H9 (cell line): ENCODE measurements around the gene HCFC2. TPM values are rescaled to one million over a fixed set of nuclear protein-coding genes. Genes with fewer than 3 reads are reported as not detected.

Experiments used
- DNase-seq: peaks from one replicate; pipeline ENCODE4 v3.0.0-alpha.2; 2017
- H2AFZ ChIP-seq: one replicate; pipeline ENCODE4 v1.6.1; 2013; ENCODE audit warnings: mild to moderate bottlenecking, low read length, control low read depth, moderate library complexity
- H2AK5ac ChIP-seq: 2 replicates; pipeline ENCODE4 v1.6.1; 2013; ENCODE audit warnings: low read length, control low read depth, mixed read lengths; ENCODE audit not compliant: insufficient read length
- H2BK120ac ChIP-seq: one replicate; pipeline ENCODE4 v1.6.1; 2013; ENCODE audit warnings: low read depth, mild to moderate bottlenecking, low read length, control low read depth, inconsistent platforms; ENCODE audit not compliant: poor library complexity, severe bottlenecking
- H2BK12ac ChIP-seq: 2 replicates; pipeline ENCODE4 v1.6.1; 2013; ENCODE audit warnings: low read length, control low read depth, mixed read lengths, low read depth; ENCODE audit not compliant: insufficient read length
- H2BK15ac ChIP-seq: 2 replicates; pipeline ENCODE4 v1.6.1; 2013; ENCODE audit warnings: low read depth, low read length, control low read depth
- H2BK20ac ChIP-seq: one replicate; pipeline ENCODE4 v1.6.1; 2013; ENCODE audit warnings: low read depth, mild to moderate bottlenecking, low read length, control low read depth, inconsistent platforms; ENCODE audit not compliant: poor library complexity, severe bottlenecking
- H2BK5ac ChIP-seq: 2 replicates; pipeline ENCODE4 v1.6.1; 2013; ENCODE audit warnings: low read length, control low read depth, mixed read lengths; ENCODE audit not compliant: insufficient read length
- H3K14ac ChIP-seq: 2 replicates; pipeline ENCODE4 v1.6.1; 2013; ENCODE audit warnings: low read length, control low read depth; ENCODE audit not compliant: insufficient read depth
- H3K18ac ChIP-seq: 2 replicates; pipeline ENCODE4 v1.6.1; 2013; ENCODE audit warnings: low read depth, mild to moderate bottlenecking, mixed read lengths, low read length, control low read depth; ENCODE audit not compliant: insufficient read length
- H3K23ac ChIP-seq: 2 replicates; pipeline ENCODE4 v1.6.1; 2013; ENCODE audit warnings: low read length, control low read depth, mixed read lengths, low read depth; ENCODE audit not compliant: insufficient read length
- H3K23me2 ChIP-seq: 2 replicates; pipeline ENCODE4 v1.6.1; 2013; ENCODE audit warnings: low read depth, mild to moderate bottlenecking, mixed read lengths, low read length, control low read depth; ENCODE audit not compliant: insufficient read length, poor library complexity, severe bottlenecking
- H3K27ac ChIP-seq: 2 replicates; pipeline ENCODE4 v1.5.1; 2013; ENCODE audit warnings: low read length, control low read depth, mixed read lengths, low read depth; ENCODE audit not compliant: insufficient read length
- H3K27me3 ChIP-seq: 2 replicates; pipeline ENCODE4 v1.6.1; 2013; ENCODE audit warnings: low read length, control low read depth, inconsistent platforms; ENCODE audit not compliant: insufficient read depth
- H3K4ac ChIP-seq: 2 replicates; pipeline ENCODE4 v1.6.1; 2013; ENCODE audit warnings: low read depth, mild to moderate bottlenecking, control low read depth, inconsistent platforms, low read length, moderate library complexity
- H3K4me1 ChIP-seq: 2 replicates; pipeline ENCODE4 v1.6.1; 2013; ENCODE audit warnings: low read length, control low read depth, inconsistent platforms; ENCODE audit not compliant: insufficient read depth
- H3K4me2 ChIP-seq: 2 replicates; pipeline ENCODE4 v1.6.1; 2013; ENCODE audit warnings: low read length, control low read depth, mixed read lengths; ENCODE audit not compliant: insufficient read length, insufficient read depth
- H3K56ac ChIP-seq: 2 replicates; pipeline ENCODE4 v1.6.1; 2013; ENCODE audit warnings: low read depth, mild to moderate bottlenecking, mixed read lengths, low read length, control low read depth; ENCODE audit not compliant: insufficient read length
- H3K79me1 ChIP-seq: 2 replicates; pipeline ENCODE4 v1.6.1; 2013; ENCODE audit warnings: low read depth, mild to moderate bottlenecking, moderate library complexity, low read length, control low read depth, inconsistent platforms; ENCODE audit not compliant: insufficient read depth, poor library complexity, severe bottlenecking
- H3K79me2 ChIP-seq: 2 replicates; pipeline ENCODE4 v1.6.1; 2013; ENCODE audit warnings: low read length, control low read depth, inconsistent platforms; ENCODE audit not compliant: insufficient read depth
- H3K9ac ChIP-seq: 2 replicates; pipeline ENCODE4 v1.6.1; 2013; ENCODE audit warnings: low read length, control low read depth, mixed read lengths; ENCODE audit not compliant: insufficient read length; ENCODE audit errors: extremely low read depth
- H3K9me3 ChIP-seq: one replicate; pipeline ENCODE4 v1.6.1; 2013; ENCODE audit warnings: low read depth, low read length, inconsistent platforms; ENCODE audit not compliant: control insufficient read depth
- H3T11ph ChIP-seq: one replicate; pipeline ENCODE4 v1.6.1; 2013; ENCODE audit warnings: mild to moderate bottlenecking, low read length, control low read depth, inconsistent platforms
- H4K20me1 ChIP-seq: one replicate; pipeline ENCODE4 v1.6.1; 2013; ENCODE audit not compliant: control insufficient read depth, insufficient read length, insufficient read depth
- H4K5ac ChIP-seq: 2 replicates; pipeline ENCODE4 v1.6.1; 2013; ENCODE audit warnings: low read depth, mild to moderate bottlenecking, mixed read lengths, low read length, control low read depth; ENCODE audit not compliant: insufficient read length
- H4K8ac ChIP-seq: replicated peaks from 2 replicates; pipeline ENCODE4 v1.6.1; 2013; ENCODE audit warnings: low read length, control low read depth, mixed read lengths, low read depth; ENCODE audit not compliant: insufficient read length
- H4K91ac ChIP-seq: 2 replicates; pipeline ENCODE4 v1.6.1; 2013; ENCODE audit warnings: low read depth, mild to moderate bottlenecking, moderate library complexity, mixed read lengths, low read length, control low read depth; ENCODE audit not compliant: insufficient read length
- H3K27ac Mint-ChIP-seq, 3 experiments: 2 replicates in 2 of 3; 3 replicates in 1 of 3; pipeline ENCODE4 v1.8.0; 2020 to 2021; ENCODE audit warnings: mixed read lengths in 3 of 3, mild to moderate bottlenecking in 1 of 3, moderate library complexity in 1 of 3
- H3K27me3 Mint-ChIP-seq: 2 replicates; pipeline ENCODE4 v1.8.0; 2021; ENCODE audit warnings: low read depth, mild to moderate bottlenecking, moderate library complexity, mixed read lengths
- H3K36me3 Mint-ChIP-seq, 3 experiments: 2 replicates in 2 of 3; 3 replicates in 1 of 3; pipeline ENCODE4 v1.8.0; 2020 to 2021; ENCODE audit warnings: low read depth in 3 of 3, mixed read lengths in 3 of 3; ENCODE audit not compliant: insufficient read depth in 1 of 3
- H3K4me1 Mint-ChIP-seq, 2 experiments: 2 replicates each; pipeline ENCODE4 v1.8.0; 2020; ENCODE audit warnings: mixed read lengths in 2 of 2
- H3K4me3 Mint-ChIP-seq, 2 experiments: 2 replicates in 1 of 2; 3 replicates in 1 of 2; pipeline ENCODE4 v1.8.0; 2020 to 2021; ENCODE audit warnings: mild to moderate bottlenecking in 2 of 2, mixed read lengths in 2 of 2, moderate library complexity in 1 of 2
- H3K9me3 Mint-ChIP-seq, 2 experiments: 2 replicates in 1 of 2; 3 replicates in 1 of 2; pipeline ENCODE4 v1.8.0; 2020; ENCODE audit warnings: mild to moderate bottlenecking in 2 of 2, mixed read lengths in 2 of 2, moderate library complexity in 1 of 2
- CTCF ChIP-seq: fragments of 200-600 bp; sonication (generic); conservative IDR thresholded peaks from 3 replicates; pipeline ENCODE4 v1.8.0; 2021; ENCODE audit warnings: antibody characterized with exemption, mild to moderate bottlenecking
- WGBS: extraction: QIAGEN DNeasy Blood & Tissue Kit; methylation state at CpG from one replicate; pipeline ENCODE4 v1.1.7; 2013; ENCODE audit warnings: missing lambda C conversion rate, low lambda C conversion rate, mixed read lengths; ENCODE audit not compliant: insufficient read length; ENCODE audit errors: extremely low coverage; 5-methylcytosine and 5-hydroxymethylcytosine counted together
- total RNA-seq: library from RNA; stranded (reverse); gene quantifications from 2 replicates; pipeline ENCODE4 v1.2.1, GENCODE V29; 2021

Gene HCFC2
- total RNA-seq, 1 experiment from 2014 or later, result 1.9 TPM

GRCh38 chr12:104058802-104059201 lies 5.5 kb upstream of the HCFC2 start:
- no peak overlapping the region for H2BK5ac ChIP-seq
- no peak overlapping the region for H2BK12ac ChIP-seq
- Mint-ChIP-seq H3K27me3 (peaks cover 21% of the 10 kb centered on the region), H3K4me3 (no peak overlapping the region), H3K27ac (no peak overlapping the region), H3K36me3 (no peaks in the 10 kb centered on the region), H3K4me1 (peaks cover 24 to 25% of the 10 kb centered on the region in 2 experiments), H3K9me3 (no peaks in the 10 kb centered on the region)
- H3K9ac ChIP-seq, result no peak overlapping the region
- no peak overlapping the region for H3K4me2 ChIP-seq
- no peaks in the 10 kb centered on the region for H3K9me3 ChIP-seq
- no CpG with 5 or more reads among the region's 4 CpGs for WGBS
- TF ChIP-seq CTCF, result no peak
- H2BK120ac ChIP-seq, result no peak overlapping the region
- no peaks in the 10 kb centered on the region for H3K27me3 ChIP-seq
- no peak overlapping the region for H3T11ph ChIP-seq
- H4K5ac ChIP-seq, result no peak overlapping the region
- no peak overlapping the region for H3K56ac ChIP-seq
- no peak for DNase-seq
- no peak overlapping the region for H2BK20ac ChIP-seq
- no peak overlapping the region for H4K8ac ChIP-seq
- H4K20me1 ChIP-seq, result no peaks in the 10 kb centered on the region
- no peak overlapping the region for H2BK15ac ChIP-seq
- H3K4ac ChIP-seq, result no peak overlapping the region
- no peak overlapping the region for H3K23ac ChIP-seq
- H3K79me1 ChIP-seq, result no peaks in the 10 kb centered on the region
- H3K27ac ChIP-seq, result no peak overlapping the region
- H3K79me2 ChIP-seq, result no peaks in the 10 kb centered on the region
- H2AFZ ChIP-seq, result no peak overlapping the region
- H3K23me2 ChIP-seq, result peaks cover 3% of the 10 kb centered on the region
- peaks cover 3% of the 10 kb centered on the region; the same call in 1 of the 2 replicates for H3K4me1 ChIP-seq
- no peak overlapping the region for H4K91ac ChIP-seq
- H2AK5ac ChIP-seq, result no peak overlapping the region
- no peak overlapping the region for H3K14ac ChIP-seq
- no peak overlapping the region for H3K18ac ChIP-seq
